Choroid plexus epithelial cell (primary cell): ENCODE data around the gene GNMT.

Experiments
- DNase-seq: peaks from one replicate; pipeline ENCODE4 v3.0.0-alpha.2; 2010; ENCODE audit warnings: low read depth
- H3K4me3 ChIP-seq: 2 replicates; pipeline ENCODE4 v1.5.1; 2011; ENCODE audit warnings: low read depth, mild to moderate bottlenecking, control low read depth, low read length, moderate library complexity
- TF ChIP-seq, protein P1 (sequence below): conservative IDR thresholded peaks from 2 replicates; pipeline ENCODE4 v1.5.1; 2011; ENCODE audit warnings: low read depth, mild to moderate bottlenecking, control low read depth, inconsistent platforms, low read length, moderate library complexity

GNMT gene

DNA sequence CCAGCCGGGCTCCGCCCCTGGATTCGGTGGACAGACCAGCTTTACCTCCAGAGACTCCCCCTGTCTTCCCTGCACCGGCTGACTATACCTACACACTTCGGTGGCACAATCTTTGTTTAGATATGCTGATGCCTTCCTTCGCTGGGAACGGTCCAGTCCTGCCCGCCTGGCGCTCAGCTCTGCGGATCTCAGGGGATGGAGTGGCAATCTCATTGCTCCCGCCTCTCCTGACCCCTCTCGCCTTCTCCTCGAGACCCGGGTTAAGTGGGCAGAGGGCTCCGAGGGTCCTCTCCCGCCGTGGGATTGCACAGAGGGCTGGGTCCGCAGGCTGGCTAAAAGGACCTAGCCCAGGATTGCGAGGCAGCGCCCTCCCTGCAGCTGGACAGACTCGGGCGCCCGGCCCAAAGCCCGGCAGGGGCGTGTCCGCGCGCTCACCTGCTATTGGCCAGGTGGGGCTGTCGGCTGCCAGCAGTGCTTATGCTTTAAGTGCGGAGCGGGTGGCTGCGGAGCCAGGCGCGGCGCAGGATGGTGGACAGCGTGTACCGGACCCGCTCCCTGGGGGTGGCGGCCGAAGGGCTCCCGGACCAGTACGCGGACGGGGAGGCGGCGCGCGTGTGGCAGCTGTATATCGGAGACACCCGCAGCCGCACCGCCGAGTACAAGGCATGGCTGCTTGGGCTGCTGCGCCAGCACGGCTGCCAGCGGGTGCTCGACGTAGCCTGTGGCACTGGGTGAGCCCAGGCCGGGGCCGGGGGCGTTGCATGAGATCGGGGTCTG, at the start of gene GNMT:
GNMT (plus strand) TSS at position 512 of the 777 bp plus-strand sequence; CDS start at position 526, 14 bp downstream.
- peak within 1 kb of the TSS; percentile 53 for H3K4me3 ChIP-seq
- TF ChIP-seq, protein P1, sequence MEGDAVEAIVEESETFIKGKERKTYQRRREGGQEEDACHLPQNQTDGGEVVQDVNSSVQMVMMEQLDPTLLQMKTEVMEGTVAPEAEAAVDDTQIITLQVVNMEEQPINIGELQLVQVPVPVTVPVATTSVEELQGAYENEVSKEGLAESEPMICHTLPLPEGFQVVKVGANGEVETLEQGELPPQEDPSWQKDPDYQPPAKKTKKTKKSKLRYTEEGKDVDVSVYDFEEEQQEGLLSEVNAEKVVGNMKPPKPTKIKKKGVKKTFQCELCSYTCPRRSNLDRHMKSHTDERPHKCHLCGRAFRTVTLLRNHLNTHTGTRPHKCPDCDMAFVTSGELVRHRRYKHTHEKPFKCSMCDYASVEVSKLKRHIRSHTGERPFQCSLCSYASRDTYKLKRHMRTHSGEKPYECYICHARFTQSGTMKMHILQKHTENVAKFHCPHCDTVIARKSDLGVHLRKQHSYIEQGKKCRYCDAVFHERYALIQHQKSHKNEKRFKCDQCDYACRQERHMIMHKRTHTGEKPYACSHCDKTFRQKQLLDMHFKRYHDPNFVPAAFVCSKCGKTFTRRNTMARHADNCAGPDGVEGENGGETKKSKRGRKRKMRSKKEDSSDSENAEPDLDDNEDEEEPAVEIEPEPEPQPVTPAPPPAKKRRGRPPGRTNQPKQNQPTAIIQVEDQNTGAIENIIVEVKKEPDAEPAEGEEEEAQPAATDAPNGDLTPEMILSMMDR: peak; percentile 1
- DNase-seq: peak; percentile 26

DNA sequence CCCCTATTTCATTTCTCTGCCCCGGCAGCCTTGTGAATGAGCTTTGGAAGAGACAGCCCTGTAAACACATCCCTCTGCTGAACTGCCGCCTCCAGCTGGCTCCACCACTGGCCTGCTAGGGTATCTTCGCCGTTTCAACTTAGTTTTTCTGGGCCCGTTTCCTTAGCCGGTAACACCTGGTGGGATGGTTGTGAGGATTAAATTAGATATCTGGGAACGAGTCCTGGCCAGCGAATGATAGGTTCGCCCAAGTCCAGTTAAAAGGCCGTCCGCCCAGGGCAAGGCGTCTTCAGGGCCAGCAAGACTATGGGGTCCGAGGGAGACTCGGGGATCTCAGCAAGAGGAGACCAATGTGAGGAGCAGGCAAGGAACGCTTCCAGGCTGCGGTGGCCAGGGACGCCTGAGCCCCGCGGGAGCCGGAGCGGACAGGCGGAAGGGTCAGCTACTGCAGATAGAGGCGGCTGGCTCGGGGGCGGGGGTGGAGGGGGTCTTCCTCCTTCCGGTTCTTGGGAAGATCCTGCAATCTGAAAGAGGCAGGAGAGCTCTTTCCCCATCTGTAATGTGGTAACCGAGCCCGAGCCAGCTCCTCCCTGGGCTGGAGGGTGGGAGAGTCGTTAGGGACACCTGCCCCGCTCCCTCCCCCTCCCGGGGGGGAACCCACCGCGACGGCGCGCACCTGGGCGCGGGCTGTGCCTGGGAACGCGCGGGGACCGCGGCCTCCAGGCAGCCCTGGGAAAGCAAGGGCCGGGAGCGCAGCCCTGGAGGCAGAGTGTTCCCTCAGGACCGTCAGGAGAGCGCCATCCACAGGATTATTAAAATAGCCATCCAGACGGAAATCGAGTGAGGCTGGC, 49.2 kb upstream of the GNMT start:
- TF ChIP-seq, protein P1: peak; percentile 31
- DNase-seq: peak; percentile 46
- peak overlapping the region; percentile 50 for H3K4me3 ChIP-seq

DNA sequence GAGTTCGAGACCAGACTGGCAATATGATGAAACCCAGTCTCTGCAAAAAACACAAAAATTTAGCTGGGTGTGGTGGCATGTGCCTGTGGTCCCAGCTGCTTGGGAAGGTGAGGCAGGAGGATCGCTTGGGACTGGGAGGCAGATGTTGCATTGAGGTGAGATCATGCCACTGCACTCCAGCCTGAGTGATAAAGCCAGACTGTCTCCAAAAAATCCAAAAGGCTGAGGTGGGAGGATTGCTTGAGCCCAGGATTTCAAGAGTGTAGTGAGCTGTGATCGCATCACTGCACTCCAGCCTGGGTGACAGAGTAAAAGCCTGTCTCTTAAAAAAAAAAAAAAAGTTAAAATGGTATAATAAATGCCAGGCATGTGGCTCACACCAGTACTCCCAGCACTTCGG, 46.0 kb upstream of the GNMT start:
- TF ChIP-seq, protein P1: no peak
- H3K4me3 ChIP-seq: no peak overlapping the region
- no peak for DNase-seq

DNA sequence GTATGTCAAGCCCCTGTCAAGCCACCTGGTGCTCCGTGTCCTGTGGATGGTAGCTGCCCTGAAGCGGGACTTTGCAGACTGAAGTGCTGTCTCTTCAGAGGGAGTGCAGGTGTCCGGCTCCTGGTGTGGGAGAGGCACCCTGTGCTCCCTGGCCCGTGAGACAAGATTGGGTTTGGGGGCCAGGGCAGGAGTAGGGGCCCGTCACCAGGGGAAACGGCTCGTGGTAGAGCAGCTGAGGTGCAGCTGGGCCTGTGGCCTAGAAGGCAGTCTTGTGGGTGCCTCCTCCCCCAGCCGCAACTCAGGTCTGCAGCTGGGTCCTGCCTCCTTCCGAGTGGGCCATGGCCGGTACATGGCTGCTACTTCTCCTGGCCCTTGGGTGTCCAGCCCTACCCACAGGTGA, 44.8 kb upstream of the GNMT start, which contains the start of gene PTCRA:
PTCRA (plus strand) TSS at position 322 of the 400 bp plus-strand sequence; CDS start at position 339, 17 bp downstream.
- H3K4me3 ChIP-seq: no peak within 1 kb of the TSS
- TF ChIP-seq, protein P1: no peak
- no peak for DNase-seq

DNA sequence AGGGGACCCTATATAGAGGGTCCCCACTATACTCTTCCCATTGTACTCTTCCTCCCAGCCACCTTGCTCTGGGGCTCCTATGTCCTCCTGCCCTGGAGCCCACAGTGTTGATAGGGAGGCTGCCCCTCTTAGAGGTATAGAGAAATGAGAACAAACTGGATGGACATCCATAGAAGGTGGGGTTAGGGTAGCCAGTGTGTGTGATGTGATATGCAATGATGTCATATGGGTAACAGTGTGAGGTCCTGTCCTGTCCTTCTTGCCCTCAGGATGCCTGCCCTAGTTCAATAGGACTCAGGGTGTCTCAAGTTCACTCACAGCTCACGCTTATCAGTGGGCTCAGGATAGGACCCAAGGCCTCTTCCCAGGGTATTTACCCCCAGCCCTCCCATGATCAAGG, 44.3 kb upstream of the GNMT start:
- DNase-seq: no peak
- no peak overlapping the region for H3K4me3 ChIP-seq
- TF ChIP-seq, protein P1: no peak

DNA sequence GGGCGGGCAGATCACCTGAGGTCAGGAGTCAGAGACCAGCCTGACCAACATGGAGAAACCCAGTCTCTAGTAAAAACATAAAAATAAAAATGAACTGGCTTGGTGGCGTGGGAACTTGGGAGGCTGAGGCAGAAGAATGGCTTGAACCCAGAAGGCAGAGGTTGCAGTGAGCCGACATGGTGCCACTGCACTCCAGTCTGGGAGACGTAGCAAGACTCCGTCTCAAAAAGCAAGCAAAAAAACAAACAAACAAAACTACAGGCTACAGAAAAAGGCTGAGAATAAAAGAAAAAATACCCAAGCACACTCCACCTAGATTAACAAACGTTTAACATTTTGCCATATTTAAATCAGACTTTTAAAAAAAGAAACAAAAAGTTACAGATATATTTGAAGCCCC, 38.8 kb upstream of the GNMT start:
- TF ChIP-seq, protein P1: no peak
- DNase-seq: no peak

More for the DNA sequence above, 38.8 kb upstream of the GNMT start:
- H3K4me3 ChIP-seq: no peak overlapping the region
